Liver (tissue), 9 donors: ENCODE data around the gene DUSP8. TPM values are rescaled to one million over a fixed set of nuclear protein-coding genes. Genes with fewer than 3 reads are reported as not detected.

Source experiments
- DNase-seq: peaks from one replicate; pipeline ENCODE4 v3.0.0-alpha.2; 2017; ENCODE audit warnings: low spot score
- H3K27ac ChIP-seq, 2 donors: one replicate each; pipeline ENCODE4 v1.7.0; 2013; ENCODE audit warnings: inconsistent platforms in 2 of 2, low read length in 2 of 2, control low read depth in 1 of 2, low read depth in 1 of 2, mild to moderate bottlenecking in 1 of 2
- H3K27me3 ChIP-seq, 4 donors: one replicate each; pipeline versions ENCODE4 v1.6.1 to v1.7.0; 2013; ENCODE audit warnings: low read length in 3 of 4, inconsistent platforms in 1 of 4, mild to moderate bottlenecking in 1 of 4, moderate library complexity in 1 of 4; ENCODE audit not compliant: control insufficient read depth in 4 of 4, insufficient read depth in 4 of 4
- H3K36me3 ChIP-seq, 4 donors: one replicate each; pipeline versions ENCODE4 v1.6.1 to v1.7.0; 2013; ENCODE audit warnings: low read length in 3 of 4, mild to moderate bottlenecking in 3 of 4, low read depth in 1 of 4, moderate library complexity in 1 of 4; ENCODE audit not compliant: control insufficient read depth in 4 of 4, insufficient read depth in 3 of 4
- H3K4me1 ChIP-seq, 4 donors: one replicate each; pipeline versions ENCODE4 v1.6.1 to v1.7.0; 2013; ENCODE audit warnings: low read length in 3 of 4, mild to moderate bottlenecking in 3 of 4, moderate library complexity in 1 of 4; ENCODE audit not compliant: control insufficient read depth in 4 of 4, insufficient read depth in 4 of 4
- H3K4me3 ChIP-seq, 3 donors: one replicate each; pipeline versions ENCODE4 v1.6.1 to v1.7.0; 2013; ENCODE audit warnings: low read length in 3 of 3, control low read depth in 1 of 3, low read depth in 1 of 3, mild to moderate bottlenecking in 1 of 3
- H3K9ac ChIP-seq, 2 donors: one replicate each; pipeline ENCODE4 v1.7.0; 2013; ENCODE audit warnings: low read length in 2 of 2, mild to moderate bottlenecking in 2 of 2, moderate library complexity in 2 of 2, control low read depth in 1 of 2, low read depth in 1 of 2
- H3K9me3 ChIP-seq, 4 donors: one replicate each; pipeline versions ENCODE4 v1.6.1 to v1.7.0; 2013; ENCODE audit warnings: low read length in 3 of 4; ENCODE audit not compliant: control insufficient read depth in 4 of 4
- EGR1 ChIP-seq, 2 donors: IDR thresholded peaks; 2 replicates each; pipeline ENCODE4 v1.6.1; 2016 to 2018; ENCODE audit warnings: antibody characterized with exemption in 2 of 2, low read depth in 2 of 2
- FOXA1 ChIP-seq: IDR thresholded peaks from 2 replicates; pipeline ENCODE4 v1.6.1; 2016; ENCODE audit warnings: antibody characterized with exemption
- FOXA2 ChIP-seq: IDR thresholded peaks from 2 replicates; pipeline ENCODE4 v1.6.1; 2016; ENCODE audit warnings: antibody characterized with exemption
- GABPA ChIP-seq, 2 donors: IDR thresholded peaks in 1 of 2; conservative IDR thresholded peaks in 1 of 2; 2 replicates each; pipeline ENCODE4 v1.6.1; 2016; ENCODE audit warnings: antibody characterized with exemption in 2 of 2, mild to moderate bottlenecking in 1 of 2, moderate library complexity in 1 of 2
- HNF4A ChIP-seq, 2 donors: conservative IDR thresholded peaks; 2 replicates each; pipeline ENCODE4 v1.6.1; 2016; ENCODE audit warnings: antibody characterized with exemption in 2 of 2, mild to moderate bottlenecking in 2 of 2
- HNF4G ChIP-seq: IDR thresholded peaks from 2 replicates; pipeline ENCODE4 v1.6.1; 2016; ENCODE audit warnings: antibody characterized with exemption
- JUND ChIP-seq, 2 donors: IDR thresholded peaks; 2 replicates each; pipeline ENCODE4 v1.6.1; 2016; ENCODE audit warnings: antibody characterized with exemption in 2 of 2
- NR2F2 ChIP-seq: IDR thresholded peaks from 2 replicates; pipeline ENCODE4 v1.6.1; 2016; ENCODE audit warnings: antibody characterized with exemption
- RAD21 ChIP-seq, 2 donors: IDR thresholded peaks; 2 replicates each; pipeline ENCODE4 v1.6.1; 2016; ENCODE audit warnings: antibody characterized with exemption in 2 of 2, mild to moderate bottlenecking in 2 of 2
- RXRA ChIP-seq, 2 donors: IDR thresholded peaks; 2 replicates each; pipeline ENCODE4 v1.6.1; 2017 to 2018; ENCODE audit warnings: antibody characterized with exemption in 2 of 2, mild to moderate bottlenecking in 1 of 2
- SP1 ChIP-seq: IDR thresholded peaks from 2 replicates; pipeline ENCODE4 v1.6.1; 2018; ENCODE audit warnings: antibody characterized with exemption, mild to moderate bottlenecking
- TAF1 ChIP-seq: conservative IDR thresholded peaks from 2 replicates; pipeline ENCODE4 v1.6.1; 2016; ENCODE audit warnings: antibody characterized with exemption, mild to moderate bottlenecking
- YY1 ChIP-seq: IDR thresholded peaks from 2 replicates; pipeline ENCODE4 v1.6.1; 2016; ENCODE audit warnings: antibody characterized with exemption, mild to moderate bottlenecking
- WGBS: extraction: QIAGEN DNeasy Blood & Tissue Kit; methylation state at CpG from one replicate; pipeline ENCODE4 v1.1.7; 2013; 5-methylcytosine and 5-hydroxymethylcytosine counted together
- polyA plus RNA-seq, 2 donors: library from polyadenylated mRNA; stranded (reverse) in 1 of 2; unstranded in 1 of 2; fragments of 200-250 nt in 1 of 2; fragments of >200 nt in 1 of 2; fragmentation: Nextera tagmentation in 1 of 2; extraction: Ambion mirVana in 1 of 2; gene quantifications; one replicate each; pipeline versions ENCODE4 v1.2.1 to v1.2.3, GENCODE V29; 2013 to 2015
- total RNA-seq, 2 donors: library from RNA; depleted of rRNA; stranded (reverse); fragments of >200 nt; gene quantifications; one replicate each; pipeline ENCODE4 v1.2.3, GENCODE V29; 2014
- TF ChIP-seq, protein P1 (sequence below): IDR thresholded peaks from 2 replicates; pipeline ENCODE4 v1.6.1; 2016; ENCODE audit warnings: antibody characterized with exemption, mild to moderate bottlenecking
- TF ChIP-seq, protein P2 (sequence below): IDR thresholded peaks from 2 replicates; pipeline ENCODE4 v1.6.1; 2016; ENCODE audit warnings: antibody characterized with exemption
- TF ChIP-seq, protein P3 (sequence below): IDR thresholded peaks from 2 replicates; pipeline ENCODE4 v1.6.1; 2016; ENCODE audit warnings: antibody characterized with exemption
- TF ChIP-seq, protein P4 (sequence below): fragments of 150-350 bp; IDR thresholded peaks from 2 replicates; pipeline ENCODE4 v1.5.1; 2017; ENCODE audit warnings: improper control_type of control experiment, low read depth, low read length; ENCODE audit not compliant: missing input control
- TF ChIP-seq, protein P5 (sequence below): IDR thresholded peaks from 2 replicates; pipeline ENCODE4 v1.6.1; 2016; ENCODE audit warnings: antibody characterized with exemption
- donor health status: healthy.
- donor health status: healthy.
- donor health status: healthy.
- donor health status: healthy.
- donor health status: healthy.

The DUSP8 gene
- total and polyA plus RNA-seq, 4 donors = 0.06 to 0.33 (median 0.21) TPM

DNA sequence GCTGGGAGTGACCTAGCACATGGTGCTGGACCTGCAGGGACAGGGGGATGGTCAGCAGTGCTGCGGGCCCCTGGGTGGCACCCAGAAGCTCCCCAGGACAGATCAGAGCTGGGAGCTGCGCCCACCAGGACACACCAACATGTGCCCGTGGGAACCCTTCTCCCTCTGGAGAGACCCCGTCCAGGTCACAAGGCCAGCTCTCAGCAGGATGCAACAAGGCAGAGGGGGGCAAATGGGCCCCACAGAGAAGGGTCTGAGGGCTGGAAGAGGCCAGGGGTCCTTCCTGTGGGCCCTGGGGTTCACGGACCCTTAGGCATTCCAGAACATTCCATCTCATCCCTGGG, 6.2 kb downstream of the DUSP8 start:
- Histone ChIP-seq H3K27me3 (peaks cover 0 to 3% (median 0%) of the 10 kb centered on the region in 4 donors), H3K4me1 (peaks cover 0 to 5% (median under 1%) of the 10 kb centered on the region in 4 donors), H3K27ac (no peak overlapping the region), H3K36me3 (no peaks in the 10 kb centered on the region), H3K9ac (no peak overlapping the region), H3K4me3 (no peak overlapping the region), H3K9me3 (no peaks in the 10 kb centered on the region)
- DNase-seq = no peak
- TF ChIP-seq HNF4G = no peak
- TF ChIP-seq RXRA (IDR thresholded peaks at IDR 0.05) = no peak
- TF ChIP-seq, protein P1, sequence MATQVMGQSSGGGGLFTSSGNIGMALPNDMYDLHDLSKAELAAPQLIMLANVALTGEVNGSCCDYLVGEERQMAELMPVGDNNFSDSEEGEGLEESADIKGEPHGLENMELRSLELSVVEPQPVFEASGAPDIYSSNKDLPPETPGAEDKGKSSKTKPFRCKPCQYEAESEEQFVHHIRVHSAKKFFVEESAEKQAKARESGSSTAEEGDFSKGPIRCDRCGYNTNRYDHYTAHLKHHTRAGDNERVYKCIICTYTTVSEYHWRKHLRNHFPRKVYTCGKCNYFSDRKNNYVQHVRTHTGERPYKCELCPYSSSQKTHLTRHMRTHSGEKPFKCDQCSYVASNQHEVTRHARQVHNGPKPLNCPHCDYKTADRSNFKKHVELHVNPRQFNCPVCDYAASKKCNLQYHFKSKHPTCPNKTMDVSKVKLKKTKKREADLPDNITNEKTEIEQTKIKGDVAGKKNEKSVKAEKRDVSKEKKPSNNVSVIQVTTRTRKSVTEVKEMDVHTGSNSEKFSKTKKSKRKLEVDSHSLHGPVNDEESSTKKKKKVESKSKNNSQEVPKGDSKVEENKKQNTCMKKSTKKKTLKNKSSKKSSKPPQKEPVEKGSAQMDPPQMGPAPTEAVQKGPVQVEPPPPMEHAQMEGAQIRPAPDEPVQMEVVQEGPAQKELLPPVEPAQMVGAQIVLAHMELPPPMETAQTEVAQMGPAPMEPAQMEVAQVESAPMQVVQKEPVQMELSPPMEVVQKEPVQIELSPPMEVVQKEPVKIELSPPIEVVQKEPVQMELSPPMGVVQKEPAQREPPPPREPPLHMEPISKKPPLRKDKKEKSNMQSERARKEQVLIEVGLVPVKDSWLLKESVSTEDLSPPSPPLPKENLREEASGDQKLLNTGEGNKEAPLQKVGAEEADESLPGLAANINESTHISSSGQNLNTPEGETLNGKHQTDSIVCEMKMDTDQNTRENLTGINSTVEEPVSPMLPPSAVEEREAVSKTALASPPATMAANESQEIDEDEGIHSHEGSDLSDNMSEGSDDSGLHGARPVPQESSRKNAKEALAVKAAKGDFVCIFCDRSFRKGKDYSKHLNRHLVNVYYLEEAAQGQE = no peak
- no peak for TF ChIP-seq GABPA (IDR thresholded peaks at IDR 0.05 in 1 of 2, conservative IDR thresholded peaks at IDR 0.05 in 1 of 2)
- TF ChIP-seq, protein P2, sequence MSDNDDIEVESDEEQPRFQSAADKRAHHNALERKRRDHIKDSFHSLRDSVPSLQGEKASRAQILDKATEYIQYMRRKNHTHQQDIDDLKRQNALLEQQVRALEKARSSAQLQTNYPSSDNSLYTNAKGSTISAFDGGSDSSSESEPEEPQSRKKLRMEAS = no peak
- no peak for TF ChIP-seq FOXA2
- TF ChIP-seq, protein P3, sequence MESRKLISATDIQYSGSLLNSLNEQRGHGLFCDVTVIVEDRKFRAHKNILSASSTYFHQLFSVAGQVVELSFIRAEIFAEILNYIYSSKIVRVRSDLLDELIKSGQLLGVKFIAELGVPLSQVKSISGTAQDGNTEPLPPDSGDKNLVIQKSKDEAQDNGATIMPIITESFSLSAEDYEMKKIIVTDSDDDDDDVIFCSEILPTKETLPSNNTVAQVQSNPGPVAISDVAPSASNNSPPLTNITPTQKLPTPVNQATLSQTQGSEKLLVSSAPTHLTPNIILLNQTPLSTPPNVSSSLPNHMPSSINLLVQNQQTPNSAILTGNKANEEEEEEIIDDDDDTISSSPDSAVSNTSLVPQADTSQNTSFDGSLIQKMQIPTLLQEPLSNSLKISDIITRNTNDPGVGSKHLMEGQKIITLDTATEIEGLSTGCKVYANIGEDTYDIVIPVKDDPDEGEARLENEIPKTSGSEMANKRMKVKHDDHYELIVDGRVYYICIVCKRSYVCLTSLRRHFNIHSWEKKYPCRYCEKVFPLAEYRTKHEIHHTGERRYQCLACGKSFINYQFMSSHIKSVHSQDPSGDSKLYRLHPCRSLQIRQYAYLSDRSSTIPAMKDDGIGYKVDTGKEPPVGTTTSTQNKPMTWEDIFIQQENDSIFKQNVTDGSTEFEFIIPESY = no peak
- TF ChIP-seq, protein P4, sequence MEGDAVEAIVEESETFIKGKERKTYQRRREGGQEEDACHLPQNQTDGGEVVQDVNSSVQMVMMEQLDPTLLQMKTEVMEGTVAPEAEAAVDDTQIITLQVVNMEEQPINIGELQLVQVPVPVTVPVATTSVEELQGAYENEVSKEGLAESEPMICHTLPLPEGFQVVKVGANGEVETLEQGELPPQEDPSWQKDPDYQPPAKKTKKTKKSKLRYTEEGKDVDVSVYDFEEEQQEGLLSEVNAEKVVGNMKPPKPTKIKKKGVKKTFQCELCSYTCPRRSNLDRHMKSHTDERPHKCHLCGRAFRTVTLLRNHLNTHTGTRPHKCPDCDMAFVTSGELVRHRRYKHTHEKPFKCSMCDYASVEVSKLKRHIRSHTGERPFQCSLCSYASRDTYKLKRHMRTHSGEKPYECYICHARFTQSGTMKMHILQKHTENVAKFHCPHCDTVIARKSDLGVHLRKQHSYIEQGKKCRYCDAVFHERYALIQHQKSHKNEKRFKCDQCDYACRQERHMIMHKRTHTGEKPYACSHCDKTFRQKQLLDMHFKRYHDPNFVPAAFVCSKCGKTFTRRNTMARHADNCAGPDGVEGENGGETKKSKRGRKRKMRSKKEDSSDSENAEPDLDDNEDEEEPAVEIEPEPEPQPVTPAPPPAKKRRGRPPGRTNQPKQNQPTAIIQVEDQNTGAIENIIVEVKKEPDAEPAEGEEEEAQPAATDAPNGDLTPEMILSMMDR = no peak
- TF ChIP-seq, protein P5, sequence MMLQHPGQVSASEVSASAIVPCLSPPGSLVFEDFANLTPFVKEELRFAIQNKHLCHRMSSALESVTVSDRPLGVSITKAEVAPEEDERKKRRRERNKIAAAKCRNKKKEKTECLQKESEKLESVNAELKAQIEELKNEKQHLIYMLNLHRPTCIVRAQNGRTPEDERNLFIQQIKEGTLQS = no peak
- TF ChIP-seq FOXA1 = no peak
- TF ChIP-seq JUND (IDR thresholded peaks at IDR 0.05) = no peak
- TF ChIP-seq RAD21 (IDR thresholded peaks at IDR 0.05) = no peak
- TF ChIP-seq EGR1 (IDR thresholded peaks at IDR 0.05; ENCODE audit: low read depth in 2 of 2) = no peak
- no peak for TF ChIP-seq HNF4A (conservative IDR thresholded peaks at IDR 0.05)
- TF ChIP-seq NR2F2 = no peak
- TF ChIP-seq TAF1 = no peak
- no peak for TF ChIP-seq YY1
- no peak for TF ChIP-seq SP1
- WGBS = 84% methylated on average over 5 of the region's 5 CpGs
